Omental fat pad (tissue), 4 donors: ENCODE data around the gene CTIF. TPM values are rescaled to one million over a fixed set of nuclear protein-coding genes. Genes with fewer than 3 reads are reported as not detected.

Source experiments
- ATAC-seq: fragments of 150-250 bp; one replicate; pipeline ENCODE4 v1.9.1; 2016; ENCODE audit warnings: mild to moderate bottlenecking, moderate library complexity; ENCODE audit not compliant: low FRiP score
- DNase-seq: peaks from one replicate; pipeline ENCODE4 v3.0.0-alpha.2; 2019; ENCODE audit warnings: low spot score
- CTCF ChIP-seq, 3 donors: fragments of 450-650 bp; IDR thresholded peaks; one replicate each; pipeline ENCODE4 v1.5.1; 2016 to 2017; ENCODE audit warnings: antibody characterized with exemption in 3 of 3, mild to moderate bottlenecking in 3 of 3, moderate library complexity in 2 of 3
- total RNA-seq, 4 donors: library from RNA; depleted of rRNA; stranded (reverse); fragments of >200 nt; gene quantifications; one replicate each; pipeline ENCODE4 v1.1.0, GENCODE V29; 2016

Gene CTIF
- total RNA-seq, 4 donors from 2014 or later = 57.5 to 94.0 (median 72.4) TPM

- ATAC-seq = no peak
- no peak for TF ChIP-seq CTCF (IDR thresholded peaks at IDR 0.05)
- DNase-seq = no peak
These were observed 254.0 kb downstream of the CTIF start for GRCh38 chr18:48792611-48793380.

- ATAC-seq (no peak), DNase-seq (no peak)
- TF ChIP-seq CTCF (IDR thresholded peaks at IDR 0.05) = no peak
These were observed 255.6 kb downstream of the CTIF start for GRCh38 chr18:48794251-48794970.

- TF ChIP-seq CTCF (IDR thresholded peaks at IDR 0.05) = no peak
- ATAC-seq = no peak
- DNase-seq = no peak
These were observed 256.9 kb downstream of the CTIF start for GRCh38 chr18:48795696-48796095.

- ATAC-seq (no peak), DNase-seq (no peak)
- TF ChIP-seq CTCF (IDR thresholded peaks at IDR 0.05) = no peak
These were observed 257.8 kb downstream of the CTIF start for GRCh38 chr18:48796491-48797205.

GRCh38 chr18:48797841-48798255 is 259.0 kb downstream of the CTIF start:
- no peak for DNase-seq
- no peak for ATAC-seq
- TF ChIP-seq CTCF (IDR thresholded peaks at IDR 0.05) = no peak

- DNase-seq (peak; percentile 10), ATAC-seq (no peak)
- no peak for TF ChIP-seq CTCF (IDR thresholded peaks at IDR 0.05)
These were observed 259.8 kb downstream of the CTIF start for GRCh38 chr18:48798334-48799245.
